DMS79 (cell line): ENCODE results near the gene RNF112.
"Not testable (repeated sequence)": the region's sequence is repeated elsewhere in the genome, so short reads cannot be mapped to it uniquely, and the experiment has no call there.

Experiments used
- DNase-seq: peaks from one replicate; lab custom pipeline; 2025; lab: John Stamatoyannopoulos, UW

Gene RNF112

DNA sequence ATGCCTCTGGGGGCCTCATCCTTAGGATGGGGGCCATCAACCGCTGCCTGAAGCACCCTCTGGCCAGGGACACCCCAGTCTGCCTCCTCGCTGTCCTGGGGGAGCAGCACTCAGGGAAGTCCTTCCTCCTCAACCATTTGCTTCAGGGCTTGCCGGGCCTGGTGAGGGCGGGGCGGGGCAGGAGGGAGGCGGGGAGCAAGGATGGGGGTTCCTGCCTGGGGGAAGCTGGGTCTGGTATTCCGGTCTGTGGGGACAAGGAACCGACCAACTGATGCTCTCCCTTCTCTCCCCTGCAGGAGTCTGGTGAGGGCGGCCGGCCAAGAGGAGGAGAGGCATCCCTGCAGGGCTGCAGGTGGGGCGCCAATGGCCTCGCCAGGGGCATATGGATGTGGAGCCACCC is 2.0 kb downstream of the RNF112 start:
- DNase-seq = no peak

DNA sequence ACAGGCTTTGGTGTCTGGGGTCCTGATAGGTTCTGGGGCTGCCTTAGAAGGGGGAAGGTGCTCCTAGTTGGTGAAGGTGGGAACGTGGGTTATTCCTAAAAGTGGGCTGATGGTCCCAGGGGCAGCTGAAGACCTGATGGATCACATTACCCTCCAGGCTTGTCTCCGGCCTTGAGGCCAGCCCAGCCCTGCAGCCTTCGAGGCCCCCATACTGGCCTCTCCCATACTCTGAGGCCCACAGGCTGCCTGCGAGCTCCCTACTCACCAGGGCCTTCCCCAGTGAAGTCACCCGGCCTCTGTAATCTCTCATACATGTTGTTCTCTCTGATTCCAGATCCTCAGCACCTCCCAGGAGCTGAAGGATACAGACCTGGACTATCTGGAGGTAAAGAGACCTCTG is 2.7 kb downstream of the RNF112 start:
- DNase-seq = no peak

DNA sequence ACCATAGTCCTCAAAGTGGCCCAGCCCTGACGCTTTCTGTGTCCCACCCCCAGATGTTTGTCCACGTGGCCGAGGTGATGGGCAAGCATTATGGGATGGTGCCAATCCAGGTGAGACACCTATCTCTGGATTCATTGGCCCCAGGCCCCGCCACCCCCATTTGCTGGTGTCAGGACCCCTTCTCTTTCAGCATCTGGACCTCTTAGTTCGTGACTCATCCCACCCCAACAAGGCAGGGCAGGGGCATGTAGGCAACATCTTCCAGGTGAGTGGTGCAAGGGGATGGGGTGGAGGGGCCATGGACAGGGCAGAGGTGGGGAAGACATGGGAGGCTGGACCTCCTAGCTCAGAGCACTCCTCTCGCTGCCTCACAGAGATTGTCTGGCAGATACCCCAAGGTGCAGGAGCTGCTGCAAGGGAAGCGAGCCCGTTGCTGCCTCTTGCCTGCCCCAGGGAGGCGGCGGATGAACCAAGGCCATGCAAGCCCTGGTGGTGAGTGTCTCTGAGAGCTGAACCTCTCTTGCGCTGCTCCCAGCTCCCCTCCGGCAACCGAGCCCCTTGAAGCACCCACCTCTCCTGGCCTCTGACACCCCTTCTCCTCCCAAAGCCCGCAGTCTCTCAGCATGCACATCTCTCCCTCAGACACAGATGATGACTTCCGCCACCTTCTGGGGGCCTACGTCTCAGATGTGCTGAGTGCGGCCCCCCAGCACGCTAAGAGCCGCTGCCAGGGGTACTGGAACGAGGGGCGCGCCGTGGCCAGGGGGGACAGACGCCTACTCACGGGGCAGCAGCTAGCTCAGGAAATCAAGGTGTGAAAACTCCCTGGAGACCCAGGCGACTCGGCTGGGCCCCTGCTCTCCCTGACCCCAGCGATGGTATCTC is 3.6 kb downstream of the RNF112 start:
- no peak for DNase-seq

- DNase-seq = no peak
Observed at GRCh38 chr17:19415311-19415710, 4.3 kb downstream of the RNF112 start.

GRCh38 chr17:19415806-19416775 is 5.1 kb downstream of the RNF112 start:
- no peak for DNase-seq

- no peak for DNase-seq
Observed at GRCh38 chr17:19417611-19418010, 6.6 kb downstream of the RNF112 start.

- DNase-seq = no peak
Observed at GRCh38 chr17:19418251-19418992, 7.4 kb downstream of the RNF112 start.

DNA sequence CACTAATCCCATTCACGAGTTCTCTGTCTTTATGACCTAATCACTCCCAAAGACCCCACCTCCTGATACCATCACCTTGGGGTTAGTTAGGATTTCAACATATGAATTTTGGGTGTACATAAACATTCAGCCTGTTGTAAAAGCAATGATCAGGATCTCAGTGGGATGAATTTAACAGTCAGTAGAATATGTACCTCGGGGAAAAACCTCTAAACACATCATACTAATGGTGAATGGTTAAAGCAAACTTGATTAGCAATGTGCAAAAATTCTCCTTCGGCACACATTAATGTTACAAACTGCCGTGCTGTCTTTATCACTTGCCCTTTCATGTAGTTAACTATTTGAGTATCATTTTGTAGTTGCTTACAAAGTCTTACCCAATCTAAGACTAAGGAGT is 10.2 kb downstream of the RNF112 start:
- DNase-seq = no peak

- no peak for DNase-seq
Observed at GRCh38 chr17:19421926-19422325, 10.9 kb downstream of the RNF112 start.

- DNase-seq = no peak
Observed at GRCh38 chr17:19424934-19425868, 14.2 kb downstream of the RNF112 start.

DNA sequence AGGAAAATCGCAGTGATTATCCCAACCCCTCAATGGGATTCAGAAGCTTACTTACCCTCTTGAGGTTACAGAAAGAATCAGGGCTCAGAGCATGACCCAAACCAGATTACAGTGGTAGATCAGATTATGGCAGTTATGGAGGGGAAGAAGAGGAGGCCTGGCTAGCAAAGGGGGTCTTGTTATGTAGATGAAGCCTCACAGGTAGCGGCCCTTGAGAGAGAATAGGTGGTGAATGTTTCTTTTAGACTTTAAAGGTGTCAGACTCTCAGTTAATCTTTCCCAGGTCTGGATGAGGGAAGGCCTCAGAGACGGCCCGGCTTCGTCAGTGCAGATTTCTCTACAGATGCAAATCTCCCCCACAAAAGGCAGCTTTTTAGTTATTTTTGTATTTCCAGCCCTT is 15.6 kb downstream of the RNF112 start:
- no peak for DNase-seq

DNA sequence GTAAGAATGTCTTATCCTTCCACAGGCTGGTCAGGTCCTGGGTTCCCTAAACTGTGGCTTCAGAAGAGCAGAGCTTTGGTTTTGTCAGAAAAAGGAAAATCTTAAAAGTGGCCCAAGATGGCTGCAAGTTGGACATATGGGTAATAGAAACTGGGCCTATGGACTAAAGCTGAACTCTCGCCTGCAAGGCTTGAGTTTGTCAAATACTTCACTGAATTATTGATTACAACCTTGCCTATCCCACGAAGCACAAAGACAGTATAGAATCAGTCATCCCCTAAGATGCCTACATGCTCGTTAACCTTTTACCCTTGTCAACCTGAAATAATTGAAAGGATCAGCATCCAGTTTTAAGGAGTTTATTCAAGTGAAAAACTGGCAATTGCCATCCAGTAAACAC is 20.7 kb downstream of the RNF112 start:
- no peak for DNase-seq

DNA sequence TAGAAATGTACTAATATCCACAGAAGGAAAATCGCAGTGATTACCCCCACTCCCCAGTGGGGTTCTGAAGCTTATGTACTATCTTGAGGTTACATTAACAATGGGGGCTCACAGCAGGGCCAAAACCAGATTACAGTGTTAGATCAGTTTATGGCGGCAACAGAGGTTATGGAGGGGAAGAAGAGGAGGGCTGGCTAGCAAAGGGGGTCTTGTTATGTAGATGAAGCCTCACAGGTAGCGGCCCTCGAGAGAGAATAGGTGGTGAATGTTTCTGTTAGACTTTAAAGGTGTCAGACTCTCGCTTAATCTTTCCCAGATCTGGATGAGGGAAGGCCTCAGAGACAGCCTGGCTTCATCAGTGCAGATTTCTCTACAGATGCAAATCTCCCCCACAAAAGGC is 22.2 kb downstream of the RNF112 start:
- no peak for DNase-seq

DNA sequence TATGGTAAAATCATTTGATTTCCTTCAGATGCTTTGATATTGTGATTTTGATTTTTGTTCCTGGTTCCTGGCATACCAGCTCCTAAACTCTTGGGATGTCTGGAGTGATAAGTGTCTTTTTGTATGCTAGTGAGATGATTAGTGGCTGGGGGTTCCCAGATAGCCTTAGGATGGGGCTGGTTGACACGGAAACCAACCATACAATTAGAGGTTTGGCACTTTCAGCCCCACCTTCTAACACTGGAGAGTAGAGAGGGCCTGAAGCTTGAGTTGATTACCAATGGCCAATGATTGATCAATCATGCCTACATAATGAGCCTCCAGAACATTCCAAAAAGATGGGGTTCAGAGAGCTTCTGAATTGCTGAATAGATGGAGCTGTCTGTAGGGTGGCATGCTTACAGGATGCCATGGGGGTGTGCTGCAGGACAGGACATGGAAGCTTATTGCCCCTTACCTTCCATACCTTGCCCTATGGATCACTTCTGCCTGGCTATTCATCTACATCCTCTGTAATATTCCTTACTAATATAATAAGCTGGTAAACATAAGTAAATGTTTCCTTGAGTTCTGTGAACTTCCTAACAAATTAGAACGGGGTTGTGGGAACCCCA is 22.8 kb downstream of the RNF112 start:
- DNase-seq = no peak

DNA sequence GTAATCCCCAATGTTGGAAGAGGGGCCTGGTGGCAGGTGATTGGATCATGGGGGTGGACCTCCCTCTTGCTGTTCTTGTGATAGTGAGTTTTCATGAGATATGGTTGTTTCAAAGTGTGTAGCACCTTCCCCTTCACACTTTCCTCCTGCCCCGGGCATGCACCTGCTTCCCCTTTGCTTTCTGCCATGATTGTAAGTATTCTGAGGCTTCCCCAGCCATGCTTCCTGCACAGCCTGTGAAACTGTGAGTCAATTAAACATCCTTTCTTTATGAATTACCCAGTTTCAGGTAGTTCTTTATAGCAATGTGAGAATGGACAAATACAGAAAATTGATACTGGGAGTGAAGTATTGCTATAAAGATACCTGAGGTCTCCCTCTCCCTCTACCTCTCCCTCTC is 29.4 kb downstream of the RNF112 start:
- DNase-seq = no peak

GRCh38 chr17:19441288-19441687 is 30.3 kb downstream of the RNF112 start:
- not testable (repeated sequence) for DNase-seq

DNA sequence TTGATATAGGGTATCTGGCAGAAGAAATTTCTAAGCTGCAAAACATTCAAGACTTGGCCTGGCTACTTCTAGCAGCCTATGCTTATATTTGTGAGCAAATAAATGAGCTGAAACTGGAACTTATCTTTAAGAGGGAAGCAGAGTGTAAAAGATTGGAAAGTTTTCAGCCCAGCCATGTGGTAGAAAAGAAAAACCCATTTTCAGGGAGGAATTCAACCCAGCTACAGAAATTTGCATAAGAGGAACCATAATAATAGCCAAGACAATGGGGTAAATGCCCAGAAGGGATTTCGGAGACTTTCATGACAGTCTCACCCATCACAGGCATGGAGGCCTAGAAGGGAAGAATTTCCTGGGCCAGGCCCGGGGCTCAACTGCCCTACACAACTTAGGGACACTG is 31.7 kb downstream of the RNF112 start:
- DNase-seq = no peak

GRCh38 chr17:19443148-19443547 is 32.1 kb downstream of the RNF112 start:
- no peak for DNase-seq

DNA sequence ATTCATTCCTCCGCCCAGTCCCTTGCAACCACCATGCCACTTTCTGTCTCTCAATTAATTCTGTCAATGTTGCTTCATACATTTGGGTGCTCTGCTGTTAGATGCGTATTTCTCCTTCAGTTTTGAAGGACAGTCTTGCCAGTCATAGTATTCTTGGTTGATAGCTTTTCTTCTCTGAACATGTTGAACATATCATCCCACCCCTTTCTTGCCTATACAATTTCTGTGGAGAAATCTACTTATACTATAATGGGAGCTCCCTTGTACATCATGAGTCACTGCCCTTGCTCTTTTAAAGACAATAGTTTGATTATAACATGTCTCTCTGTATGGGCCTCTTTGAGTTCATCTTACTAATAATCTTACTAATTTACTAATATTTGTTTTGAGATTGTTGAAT is 34.1 kb downstream of the RNF112 start:
- DNase-seq = no peak

DNA sequence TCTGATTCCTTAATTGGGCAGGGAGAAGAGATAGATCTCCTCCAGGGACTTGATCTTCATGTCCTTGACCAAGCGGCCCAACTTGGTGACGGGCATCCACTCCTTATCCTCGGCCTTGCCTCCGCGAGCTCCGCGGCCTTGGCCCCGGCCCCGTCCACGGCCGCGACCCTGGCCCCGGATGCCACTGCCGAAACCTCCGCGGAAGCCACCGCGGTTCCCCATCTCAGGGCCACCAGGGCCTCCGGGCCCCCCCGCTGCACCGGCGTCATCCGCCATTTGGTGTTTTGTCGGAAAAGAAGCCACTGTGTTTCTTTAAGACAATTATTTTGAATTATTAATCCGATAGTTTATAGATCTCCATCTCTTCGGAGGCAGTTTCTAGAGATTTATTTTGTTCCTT is 35.5 kb downstream of the RNF112 start:
- DNase-seq = not testable (repeated sequence)
